Choroid plexus epithelial cell (primary cell): ENCODE data around the gene BCL2.

Experiments used
- DNase-seq: peaks from one replicate; pipeline ENCODE4 v3.0.0-alpha.2; 2010; ENCODE audit warnings: low read depth
- H3K4me3 ChIP-seq: 2 replicates; pipeline ENCODE4 v1.5.1; 2011; ENCODE audit warnings: low read depth, mild to moderate bottlenecking, control low read depth, low read length, moderate library complexity
- CTCF ChIP-seq: conservative IDR thresholded peaks from 2 replicates; pipeline ENCODE4 v1.5.1; 2011; ENCODE audit warnings: low read depth, mild to moderate bottlenecking, control low read depth, inconsistent platforms, low read length, moderate library complexity

The BCL2 gene

DNA sequence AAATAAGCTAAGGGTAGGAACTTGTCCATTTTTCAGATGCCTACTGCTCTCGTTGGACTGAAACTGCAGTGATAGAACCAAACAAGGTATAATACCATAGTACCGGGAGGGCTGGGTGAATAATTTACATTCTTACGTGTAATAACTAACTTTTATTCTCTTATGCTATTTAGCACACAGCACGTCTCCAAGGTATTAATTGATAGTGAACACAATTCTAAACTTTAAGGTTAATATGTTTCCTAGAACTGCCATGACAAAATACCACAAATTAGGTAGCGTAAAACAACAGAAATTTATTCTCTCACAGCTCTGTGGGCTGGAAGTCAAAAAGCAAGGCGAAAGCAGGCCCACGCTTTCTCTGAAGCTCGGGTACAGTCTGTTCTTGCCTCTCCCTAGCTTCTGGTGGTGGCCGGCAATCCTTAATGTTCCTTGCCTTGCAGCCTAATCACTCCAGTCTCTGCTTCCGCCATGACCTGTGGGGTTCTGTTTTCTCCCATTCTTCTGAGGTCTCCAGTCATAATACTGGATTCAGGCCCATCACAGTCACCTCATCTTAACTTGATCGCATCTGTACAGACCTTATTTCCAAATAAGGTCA, 5.6 kb upstream of the BCL2 start:
- TF ChIP-seq CTCF = no peak
- no peak for DNase-seq
- no peak overlapping the region for H3K4me3 ChIP-seq

- peak; percentile 88 for DNase-seq
- H3K4me3 ChIP-seq = no peak overlapping the region
- peak; percentile 84 for TF ChIP-seq CTCF
These were observed 3.5 kb upstream of the BCL2 start for GRCh38 chr18:63322908-63323634.

DNA sequence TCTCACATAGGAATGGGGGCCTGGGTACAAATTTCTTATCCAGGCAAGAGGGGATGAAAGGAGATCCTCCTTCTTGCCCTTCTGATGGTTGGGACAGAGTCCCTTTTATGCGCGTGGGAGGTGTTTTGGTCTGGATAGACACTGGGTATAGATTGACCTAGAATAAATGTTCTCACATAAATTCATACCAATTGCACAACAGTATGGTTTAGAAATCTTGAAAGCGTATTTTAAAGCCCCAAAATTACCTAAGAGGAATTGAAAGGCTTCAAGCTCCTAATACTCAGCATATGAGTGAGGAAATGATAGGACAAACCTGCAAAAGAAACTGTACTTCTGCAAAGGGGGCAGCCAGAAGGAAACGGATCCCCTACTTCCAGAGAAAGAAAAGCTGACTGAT, 2.6 kb upstream of the BCL2 start:
- no peak for TF ChIP-seq CTCF
- H3K4me3 ChIP-seq = no peak overlapping the region
- DNase-seq = no peak

- no peak for TF ChIP-seq CTCF
- DNase-seq = no peak
- peak overlapping the region; percentile 60 for H3K4me3 ChIP-seq
These were observed 1.7 kb upstream of the BCL2 start for GRCh38 chr18:63321291-63321690.

DNA sequence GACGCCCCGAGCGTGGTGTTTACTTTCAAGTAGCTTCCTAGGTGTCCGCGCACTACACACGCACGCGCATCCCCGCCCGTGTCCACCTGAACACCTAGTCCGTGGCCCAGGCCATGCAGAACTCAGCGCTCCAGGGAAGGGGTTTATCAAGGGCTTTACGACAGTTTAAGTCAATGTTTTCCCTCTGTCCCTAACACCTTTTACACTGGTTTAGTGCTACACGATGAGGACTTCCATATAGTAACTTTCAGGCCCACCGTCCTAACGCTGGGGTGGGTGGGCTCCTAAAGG, 1.4 kb upstream of the BCL2 start:
- no peak for TF ChIP-seq CTCF
- H3K4me3 ChIP-seq = peak overlapping the region; percentile 60
- no peak for DNase-seq

DNA sequence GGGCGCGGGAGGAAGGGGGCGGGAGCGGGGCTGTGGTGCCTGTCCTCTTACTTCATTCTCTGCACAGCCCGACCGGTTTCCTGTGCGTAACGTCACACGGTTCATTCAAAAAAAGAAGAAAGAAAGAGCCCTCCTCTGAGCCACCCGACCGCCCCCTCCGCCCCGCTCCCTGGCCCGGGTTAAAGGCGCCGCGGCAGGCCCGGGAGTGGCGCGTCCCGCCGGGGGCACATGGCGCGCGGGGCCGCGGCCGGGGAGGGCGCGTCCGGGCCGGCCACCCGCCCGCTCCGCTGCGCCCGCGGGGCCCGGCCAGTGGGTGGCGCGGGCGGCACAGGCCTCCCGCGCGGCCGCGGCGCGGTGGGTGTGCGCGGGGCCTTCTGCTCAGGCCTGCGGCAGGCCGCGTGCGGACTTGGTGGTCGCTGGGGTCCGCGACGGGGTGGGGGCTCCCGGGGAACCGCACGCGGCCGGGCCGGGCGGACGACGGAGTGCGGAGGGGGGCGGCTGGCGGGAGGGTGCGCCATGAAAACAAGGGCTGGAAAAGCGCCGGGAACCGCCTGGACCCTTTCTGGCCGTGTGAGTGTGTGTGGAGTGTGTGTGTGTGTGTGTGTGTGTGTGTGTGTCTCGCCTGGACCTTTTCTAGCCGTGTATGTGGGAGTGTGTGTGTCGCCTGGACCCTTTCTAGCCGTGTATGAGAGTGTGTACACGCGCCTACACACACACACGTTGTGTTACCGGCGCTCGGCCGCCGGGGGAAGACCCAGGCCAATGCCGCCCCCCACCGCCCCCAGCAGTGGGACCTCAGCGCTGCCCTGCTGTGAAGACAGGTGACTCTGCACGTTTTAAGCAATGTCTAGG, 780 bp upstream of the BCL2 start:
- DNase-seq = peak; percentile 82
- no peak for TF ChIP-seq CTCF
- peak overlapping the region; percentile 60 for H3K4me3 ChIP-seq
